Measurements from ENCODE around the gene CBX2.

Gene CBX2

DNA sequence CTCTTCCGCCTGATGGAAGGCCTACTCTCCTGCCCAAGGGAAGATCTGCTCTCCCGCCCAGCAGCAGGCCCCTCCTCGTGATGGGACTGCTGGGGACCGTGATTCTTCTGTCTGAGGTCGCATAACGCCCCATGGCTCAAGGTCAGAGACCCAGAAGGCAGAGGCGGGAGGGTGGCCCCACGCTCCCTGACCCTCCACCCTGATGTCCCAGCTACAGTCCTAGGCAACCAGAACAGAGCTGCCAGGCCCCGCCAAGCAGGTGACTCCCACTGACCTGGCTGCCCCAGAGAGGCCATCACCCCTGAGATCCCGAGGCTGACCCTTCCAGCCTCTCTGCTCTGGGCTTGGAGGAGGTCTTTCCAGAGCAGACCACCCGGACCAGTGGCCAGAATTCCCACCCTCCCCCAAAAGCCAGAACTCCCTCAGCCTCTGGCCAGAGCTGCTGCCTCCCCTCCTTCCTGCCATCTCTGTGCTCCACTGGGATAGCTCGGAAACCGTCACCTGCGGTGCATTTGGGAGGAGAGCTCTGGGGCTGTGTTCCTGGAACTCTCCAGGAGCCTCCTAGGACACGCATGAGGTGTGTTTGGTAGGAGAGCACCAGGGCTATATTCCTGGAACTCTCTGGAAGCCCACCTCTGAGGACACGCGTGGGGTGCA, 39.9 kb upstream of the CBX2 start:
- no peak for TF ChIP-seq TCF4 (CRISPR knock-in tag; IDR thresholded peaks at IDR 0.05; ENCODE audit: borderline replicate concordance)
- no peak for TF ChIP-seq ISL1 (CRISPR knock-in tag; IDR thresholded peaks at IDR 0.05)
- TF ChIP-seq, protein P1, sequence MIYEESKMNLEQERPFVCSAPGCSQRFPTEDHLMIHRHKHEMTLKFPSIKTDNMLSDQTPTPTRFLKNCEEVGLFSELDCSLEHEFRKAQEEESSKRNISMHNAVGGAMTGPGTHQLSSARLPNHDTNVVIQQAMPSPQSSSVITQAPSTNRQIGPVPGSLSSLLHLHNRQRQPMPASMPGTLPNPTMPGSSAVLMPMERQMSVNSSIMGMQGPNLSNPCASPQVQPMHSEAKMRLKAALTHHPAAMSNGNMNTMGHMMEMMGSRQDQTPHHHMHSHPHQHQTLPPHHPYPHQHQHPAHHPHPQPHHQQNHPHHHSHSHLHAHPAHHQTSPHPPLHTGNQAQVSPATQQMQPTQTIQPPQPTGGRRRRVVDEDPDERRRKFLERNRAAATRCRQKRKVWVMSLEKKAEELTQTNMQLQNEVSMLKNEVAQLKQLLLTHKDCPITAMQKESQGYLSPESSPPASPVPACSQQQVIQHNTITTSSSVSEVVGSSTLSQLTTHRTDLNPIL (CRISPR knock-in tag; IDR thresholded peaks at IDR 0.05; ENCODE audit: low read depth): no peak
- TF ChIP-seq, protein P2, sequence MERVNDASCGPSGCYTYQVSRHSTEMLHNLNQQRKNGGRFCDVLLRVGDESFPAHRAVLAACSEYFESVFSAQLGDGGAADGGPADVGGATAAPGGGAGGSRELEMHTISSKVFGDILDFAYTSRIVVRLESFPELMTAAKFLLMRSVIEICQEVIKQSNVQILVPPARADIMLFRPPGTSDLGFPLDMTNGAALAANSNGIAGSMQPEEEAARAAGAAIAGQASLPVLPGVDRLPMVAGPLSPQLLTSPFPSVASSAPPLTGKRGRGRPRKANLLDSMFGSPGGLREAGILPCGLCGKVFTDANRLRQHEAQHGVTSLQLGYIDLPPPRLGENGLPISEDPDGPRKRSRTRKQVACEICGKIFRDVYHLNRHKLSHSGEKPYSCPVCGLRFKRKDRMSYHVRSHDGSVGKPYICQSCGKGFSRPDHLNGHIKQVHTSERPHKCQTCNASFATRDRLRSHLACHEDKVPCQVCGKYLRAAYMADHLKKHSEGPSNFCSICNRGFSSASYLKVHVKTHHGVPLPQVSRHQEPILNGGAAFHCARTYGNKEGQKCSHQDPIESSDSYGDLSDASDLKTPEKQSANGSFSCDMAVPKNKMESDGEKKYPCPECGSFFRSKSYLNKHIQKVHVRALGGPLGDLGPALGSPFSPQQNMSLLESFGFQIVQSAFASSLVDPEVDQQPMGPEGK (CRISPR knock-in tag; IDR thresholded peaks at IDR 0.05; ENCODE audit: borderline replicate concordance): no peak
- no peak for TF ChIP-seq ESRRG (CRISPR knock-in tag; IDR thresholded peaks at IDR 0.05)
- no peak for TF ChIP-seq TOX (CRISPR knock-in tag; IDR thresholded peaks at IDR 0.05; ENCODE audit: borderline replicate concordance)
- TF ChIP-seq SNAI2 (CRISPR knock-in tag; IDR thresholded peaks at IDR 0.05): no peak
- no peak for TF ChIP-seq ZFP30 (CRISPR knock-in tag; IDR thresholded peaks at IDR 0.05)
- ATAC-seq: no peak

DNA sequence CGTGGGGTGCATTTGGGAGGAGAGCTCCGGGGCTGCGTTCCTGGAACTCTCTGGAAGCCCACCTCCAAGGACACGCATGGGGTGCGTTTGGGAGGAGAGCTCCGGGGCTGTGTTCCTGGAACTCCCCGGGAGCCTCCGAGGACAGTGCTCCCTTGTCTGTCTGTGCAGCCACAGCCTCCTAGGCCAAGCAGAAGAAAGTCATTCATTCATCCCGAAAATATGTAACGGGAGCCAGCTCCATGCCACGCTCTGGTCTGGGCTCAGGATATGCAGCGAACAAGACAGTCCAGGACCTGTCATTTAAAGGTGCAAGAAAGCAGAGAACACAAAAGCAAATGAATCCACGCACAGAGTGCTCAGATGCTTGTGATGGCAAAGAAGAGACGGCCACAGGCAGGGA, 39.3 kb upstream of the CBX2 start:
- no peak for ATAC-seq

DNA sequence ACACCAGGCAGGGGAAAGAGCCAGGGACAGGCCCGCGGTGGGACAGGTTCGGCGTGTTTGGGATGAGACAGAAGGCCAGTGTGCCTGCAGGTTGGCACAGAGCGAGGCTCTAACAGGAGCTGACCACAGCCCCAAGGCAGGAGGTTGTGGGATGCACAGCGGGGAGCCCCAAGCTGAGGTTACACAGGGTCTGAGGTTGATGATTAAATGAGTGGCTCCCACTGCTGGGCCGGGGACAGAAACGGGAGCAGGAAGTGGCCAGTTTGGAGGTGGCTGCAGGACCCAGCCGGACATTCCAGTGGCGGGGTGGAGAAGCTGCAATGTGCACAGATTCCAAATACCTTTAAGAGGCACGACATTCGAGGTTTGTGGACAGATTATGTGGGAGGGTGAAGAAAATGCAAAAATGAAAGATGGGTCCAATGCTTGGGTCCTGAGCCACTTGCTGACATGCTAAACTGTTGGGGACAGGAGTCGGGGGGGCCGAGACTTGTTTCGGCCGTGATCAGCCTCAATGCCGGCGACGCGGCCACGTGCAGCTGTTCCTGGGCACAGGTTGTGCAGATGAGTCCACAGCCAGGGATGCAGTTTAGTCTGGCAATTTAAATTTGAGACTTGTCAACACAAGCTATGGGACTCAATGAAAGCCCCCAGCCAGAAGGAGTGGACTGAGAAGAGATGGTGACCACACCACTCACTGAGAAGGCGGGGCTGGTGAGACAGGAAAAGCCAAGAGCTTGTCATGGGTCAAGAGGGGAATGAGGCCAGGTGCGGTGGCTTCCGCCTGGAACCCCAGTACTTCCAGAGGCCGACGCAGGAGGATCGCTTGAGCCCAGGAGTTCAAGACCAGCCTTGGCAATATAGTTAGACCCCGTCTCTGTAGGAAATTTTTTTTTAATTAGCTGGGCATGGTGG, 38.5 kb upstream of the CBX2 start:
- TF ChIP-seq BACH2 (CRISPR knock-in tag; IDR thresholded peaks at IDR 0.05; ENCODE audit: borderline replicate concordance): no peak
- no peak for ATAC-seq

More for the DNA sequence above, 39.3 kb upstream of the CBX2 start:
- TF ChIP-seq ESRRG (CRISPR knock-in tag; IDR thresholded peaks at IDR 0.05) (no peak), ZNF8 (CRISPR knock-in tag; IDR thresholded peaks at IDR 0.05) (no peak), ZNF70 (CRISPR knock-in tag; IDR thresholded peaks at IDR 0.05) (no peak), ZFP30 (CRISPR knock-in tag; IDR thresholded peaks at IDR 0.05) (no peak), PPARA (CRISPR knock-in tag; IDR thresholded peaks at IDR 0.05; ENCODE audit: borderline replicate concordance) (no peak), SNAI2 (CRISPR knock-in tag; IDR thresholded peaks at IDR 0.05) (no peak)
- TF ChIP-seq, protein P2 (CRISPR knock-in tag; IDR thresholded peaks at IDR 0.05; ENCODE audit: borderline replicate concordance): no peak
- TF ChIP-seq, protein P3, sequence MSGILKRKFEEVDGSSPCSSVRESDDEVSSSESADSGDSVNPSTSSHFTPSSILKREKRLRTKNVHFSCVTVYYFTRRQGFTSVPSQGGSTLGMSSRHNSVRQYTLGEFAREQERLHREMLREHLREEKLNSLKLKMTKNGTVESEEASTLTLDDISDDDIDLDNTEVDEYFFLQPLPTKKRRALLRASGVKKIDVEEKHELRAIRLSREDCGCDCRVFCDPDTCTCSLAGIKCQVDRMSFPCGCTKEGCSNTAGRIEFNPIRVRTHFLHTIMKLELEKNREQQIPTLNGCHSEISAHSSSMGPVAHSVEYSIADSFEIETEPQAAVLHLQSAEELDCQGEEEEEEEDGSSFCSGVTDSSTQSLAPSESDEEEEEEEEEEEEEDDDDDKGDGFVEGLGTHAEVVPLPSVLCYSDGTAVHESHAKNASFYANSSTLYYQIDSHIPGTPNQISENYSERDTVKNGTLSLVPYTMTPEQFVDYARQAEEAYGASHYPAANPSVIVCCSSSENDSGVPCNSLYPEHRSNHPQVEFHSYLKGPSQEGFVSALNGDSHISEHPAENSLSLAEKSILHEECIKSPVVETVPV (CRISPR knock-in tag; IDR thresholded peaks at IDR 0.05): no peak

DNA sequence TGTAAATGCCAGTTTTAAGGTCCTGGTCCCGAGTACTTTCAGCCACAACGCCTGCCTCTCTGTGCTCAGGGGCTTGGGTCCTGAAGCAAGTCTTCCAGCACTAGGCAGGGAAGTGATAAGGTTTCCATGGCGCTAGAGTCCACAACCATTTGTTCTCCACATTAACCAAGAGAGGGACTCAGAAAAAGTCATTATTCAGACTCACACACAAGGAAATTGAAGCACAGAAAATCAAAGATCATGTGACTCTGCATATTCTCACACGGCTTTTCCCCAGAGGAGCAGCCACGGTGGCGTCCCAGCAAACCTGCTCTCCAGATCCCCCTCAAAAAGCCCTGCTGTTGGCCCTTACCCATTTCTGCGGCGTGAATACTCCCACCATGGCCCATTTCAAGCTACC, 37.5 kb upstream of the CBX2 start:
- no peak for ATAC-seq
- no peak for TF ChIP-seq ZFP30 (CRISPR knock-in tag; IDR thresholded peaks at IDR 0.05)
- no peak for TF ChIP-seq ZC3H10 (CRISPR knock-in tag; IDR thresholded peaks at IDR 0.05)
- no peak for TF ChIP-seq ESRRG (CRISPR knock-in tag; IDR thresholded peaks at IDR 0.05)
- TF ChIP-seq CSDC2 (CRISPR knock-in tag; IDR thresholded peaks at IDR 0.05): no peak
- no peak for TF ChIP-seq PPARA (CRISPR knock-in tag; IDR thresholded peaks at IDR 0.05; ENCODE audit: borderline replicate concordance)
- TF ChIP-seq, protein P4, sequence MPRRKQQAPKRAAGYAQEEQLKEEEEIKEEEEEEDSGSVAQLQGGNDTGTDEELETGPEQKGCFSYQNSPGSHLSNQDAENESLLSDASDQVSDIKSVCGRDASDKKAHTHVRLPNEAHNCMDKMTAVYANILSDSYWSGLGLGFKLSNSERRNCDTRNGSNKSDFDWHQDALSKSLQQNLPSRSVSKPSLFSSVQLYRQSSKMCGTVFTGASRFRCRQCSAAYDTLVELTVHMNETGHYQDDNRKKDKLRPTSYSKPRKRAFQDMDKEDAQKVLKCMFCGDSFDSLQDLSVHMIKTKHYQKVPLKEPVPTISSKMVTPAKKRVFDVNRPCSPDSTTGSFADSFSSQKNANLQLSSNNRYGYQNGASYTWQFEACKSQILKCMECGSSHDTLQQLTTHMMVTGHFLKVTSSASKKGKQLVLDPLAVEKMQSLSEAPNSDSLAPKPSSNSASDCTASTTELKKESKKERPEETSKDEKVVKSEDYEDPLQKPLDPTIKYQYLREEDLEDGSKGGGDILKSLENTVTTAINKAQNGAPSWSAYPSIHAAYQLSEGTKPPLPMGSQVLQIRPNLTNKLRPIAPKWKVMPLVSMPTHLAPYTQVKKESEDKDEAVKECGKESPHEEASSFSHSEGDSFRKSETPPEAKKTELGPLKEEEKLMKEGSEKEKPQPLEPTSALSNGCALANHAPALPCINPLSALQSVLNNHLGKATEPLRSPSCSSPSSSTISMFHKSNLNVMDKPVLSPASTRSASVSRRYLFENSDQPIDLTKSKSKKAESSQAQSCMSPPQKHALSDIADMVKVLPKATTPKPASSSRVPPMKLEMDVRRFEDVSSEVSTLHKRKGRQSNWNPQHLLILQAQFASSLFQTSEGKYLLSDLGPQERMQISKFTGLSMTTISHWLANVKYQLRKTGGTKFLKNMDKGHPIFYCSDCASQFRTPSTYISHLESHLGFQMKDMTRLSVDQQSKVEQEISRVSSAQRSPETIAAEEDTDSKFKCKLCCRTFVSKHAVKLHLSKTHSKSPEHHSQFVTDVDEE (CRISPR knock-in tag; IDR thresholded peaks at IDR 0.05): no peak
- no peak for TF ChIP-seq RARB (CRISPR knock-in tag; IDR thresholded peaks at IDR 0.05)
- TF ChIP-seq, protein P5, sequence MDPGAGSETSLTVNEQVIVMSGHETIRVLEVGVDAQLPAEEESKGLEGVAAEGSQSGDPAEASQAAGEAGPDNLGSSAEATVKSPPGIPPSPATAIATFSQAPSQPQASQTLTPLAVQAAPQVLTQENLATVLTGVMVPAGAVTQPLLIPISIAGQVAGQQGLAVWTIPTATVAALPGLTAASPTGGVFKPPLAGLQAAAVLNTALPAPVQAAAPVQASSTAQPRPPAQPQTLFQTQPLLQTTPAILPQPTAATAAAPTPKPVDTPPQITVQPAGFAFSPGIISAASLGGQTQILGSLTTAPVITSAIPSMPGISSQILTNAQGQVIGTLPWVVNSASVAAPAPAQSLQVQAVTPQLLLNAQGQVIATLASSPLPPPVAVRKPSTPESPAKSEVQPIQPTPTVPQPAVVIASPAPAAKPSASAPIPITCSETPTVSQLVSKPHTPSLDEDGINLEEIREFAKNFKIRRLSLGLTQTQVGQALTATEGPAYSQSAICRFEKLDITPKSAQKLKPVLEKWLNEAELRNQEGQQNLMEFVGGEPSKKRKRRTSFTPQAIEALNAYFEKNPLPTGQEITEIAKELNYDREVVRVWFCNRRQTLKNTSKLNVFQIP (CRISPR knock-in tag; IDR thresholded peaks at IDR 0.05; ENCODE audit: borderline replicate concordance, low read depth): no peak
- TF ChIP-seq, protein P2 (CRISPR knock-in tag; IDR thresholded peaks at IDR 0.05; ENCODE audit: borderline replicate concordance): no peak
- no peak for TF ChIP-seq ISL1 (CRISPR knock-in tag; IDR thresholded peaks at IDR 0.05)
